B cell (primary cell): ENCODE measurements around the gene CAPN10.

Source experiments
- CTCF ChIP-seq: fragments of 200-600 bp; IDR thresholded peaks from one replicate; pipeline ENCODE4 v1.8.0; 2022; ENCODE audit warnings: antibody characterized with exemption, mild to moderate bottlenecking
- EZH2 ChIP-seq: IDR thresholded peaks from 2 replicates; pipeline ENCODE4 v1.6.1; 2012; ENCODE audit warnings: borderline replicate concordance, low read depth, mild to moderate bottlenecking, moderate library complexity, low read length; ENCODE audit not compliant: insufficient read depth, poor library complexity, severe bottlenecking

DNA sequence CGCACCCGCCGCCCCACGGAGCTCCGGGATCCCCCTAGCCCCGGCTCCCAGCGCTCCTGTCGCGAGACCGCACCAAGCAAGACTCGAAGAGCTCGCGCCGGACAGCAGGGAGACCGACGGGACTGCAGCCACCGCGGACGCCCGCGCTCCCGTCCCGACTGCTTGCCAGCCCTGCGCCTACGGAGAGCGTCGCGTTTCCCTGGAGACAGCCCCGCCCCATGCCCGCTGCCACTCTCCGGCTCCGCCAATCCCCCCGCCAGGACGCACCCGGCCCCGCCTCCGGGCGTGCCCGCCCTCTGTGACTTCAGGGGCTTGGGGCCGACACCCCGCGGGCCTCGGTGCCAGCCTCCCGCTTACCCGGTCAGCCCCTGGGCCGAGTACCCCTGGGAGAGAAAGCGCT, 28.7 kb upstream of the CAPN10 start, which contains the start of gene ANKMY1:
- no peak for TF ChIP-seq CTCF
- TF ChIP-seq EZH2, result no peak
